Measurements from ENCODE around the gene ZNF546.
"Not testable (repeated sequence)": the region's sequence is repeated elsewhere in the genome, so short reads cannot be mapped to it uniquely, and the experiment has no call there.

The ZNF546 gene

GRCh38 chr19:39996811-39997637 lies at the start of gene ZNF546:
Gene ZNF546 (plus strand): TSS chr19:39997060. CDS start chr19:39998327, 1,267 bp downstream.
- peak; percentile 96 for DNase-seq

GRCh38 chr19:39949026-39949747 lies 47.7 kb upstream of the ZNF546 start:
- no peak for DNase-seq

- DNase-seq: no peak
Measured at GRCh38 chr19:39951065-39951650, 45.7 kb upstream of the ZNF546 start.

- DNase-seq: no peak
Measured at GRCh38 chr19:39951686-39952085, 45.2 kb upstream of the ZNF546 start.

GRCh38 chr19:39953915-39954314 lies 42.9 kb upstream of the ZNF546 start:
- no peak for DNase-seq

GRCh38 chr19:39957886-39958285 lies 39.0 kb upstream of the ZNF546 start:
- not testable (repeated sequence) for DNase-seq

GRCh38 chr19:39958942-39959341 lies 37.9 kb upstream of the ZNF546 start:
- DNase-seq: not testable (repeated sequence)

GRCh38 chr19:39959407-39959806 lies 37.5 kb upstream of the ZNF546 start:
- DNase-seq: not testable (repeated sequence)

GRCh38 chr19:39963898-39964297 lies 33.0 kb upstream of the ZNF546 start:
- DNase-seq: no peak

GRCh38 chr19:39966617-39967016 lies 30.2 kb upstream of the ZNF546 start:
- DNase-seq: no peak

GRCh38 chr19:39967561-39967960 lies 29.3 kb upstream of the ZNF546 start:
- no peak for DNase-seq

- no peak for DNase-seq
Measured at GRCh38 chr19:39968789-39969188, 28.1 kb upstream of the ZNF546 start.

GRCh38 chr19:39969266-39969665 lies 27.6 kb upstream of the ZNF546 start:
- DNase-seq: no peak

GRCh38 chr19:39969681-39970424 lies 27.0 kb upstream of the ZNF546 start:
- no peak for DNase-seq

- DNase-seq: no peak
Measured at GRCh38 chr19:39970425-39970674, 26.5 kb upstream of the ZNF546 start.

- DNase-seq: peak; percentile 99
Measured at GRCh38 chr19:39970675-39971379, 26.0 kb upstream of the ZNF546 start, which contains the start of gene PSMC4. Gene PSMC4 (plus strand): TSS chr19:39971165. CDS start chr19:39971203, 38 bp downstream.

GRCh38 chr19:39971380-39972035 lies 25.4 kb upstream of the ZNF546 start:
- DNase-seq: no peak

GRCh38 chr19:39974377-39975155 lies 22.3 kb upstream of the ZNF546 start:
- no peak for DNase-seq

- no peak for DNase-seq
Measured at GRCh38 chr19:39982883-39983282, 14.0 kb upstream of the ZNF546 start.

- DNase-seq: no peak
Measured at GRCh38 chr19:39983695-39984300, 13.1 kb upstream of the ZNF546 start.

- DNase-seq: no peak
Measured at GRCh38 chr19:39986643-39987042, 10.2 kb upstream of the ZNF546 start.

Data from NCI-H69 (cell line).